OCI-LY1 (cell line): ENCODE measurements around the gene LRCH1.

ENCODE experiments used
- CTCF ChIP-seq: fragments of 200-600 bp; sonication (generic), shearing (Covaris generic); IDR thresholded peaks from 2 replicates; pipeline ENCODE4 v1.5.1; 2017; ENCODE audit warnings: mild to moderate bottlenecking, antibody characterized with exemption, low read length, moderate library complexity, mixed read lengths
- EZH2 ChIP-seq: fragments of 200-600 bp; sonication (generic), shearing (Covaris generic); IDR thresholded peaks from 2 replicates; pipeline ENCODE4 v1.8.0; 2017; ENCODE audit warnings: borderline replicate concordance, mixed run types, mild to moderate bottlenecking, antibody characterized with exemption, low read length, moderate library complexity, mixed read lengths

- TF ChIP-seq CTCF = no peak
- no peak for TF ChIP-seq EZH2
Observed at GRCh38 chr13:46761174-46761573, 208.2 kb downstream of the LRCH1 start.
